Measurements from ENCODE around the gene PTP4A2.

Gene PTP4A2

DNA sequence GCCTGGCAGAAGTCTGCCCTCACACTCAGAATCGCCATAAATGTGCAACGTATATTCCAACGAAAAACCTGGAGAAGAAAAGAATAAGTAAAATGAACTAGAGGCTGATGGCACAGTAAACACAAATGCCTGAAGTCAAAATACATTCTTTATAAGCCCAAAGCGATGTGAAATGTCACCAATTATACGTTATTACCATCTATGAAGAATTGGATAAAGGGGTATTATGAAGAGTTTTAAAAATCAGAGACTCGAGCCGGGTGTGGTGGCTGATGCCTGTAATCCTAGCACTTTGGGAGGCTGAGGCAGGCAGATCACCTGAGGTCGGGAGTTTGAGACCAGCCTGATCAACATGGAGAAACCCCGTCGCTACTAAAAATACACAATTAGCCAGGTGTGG lies 18.6 kb downstream of the PTP4A2 start:
- peaks cover 37% of the 10 kb centered on the region for H3K36me3 ChIP-seq (ENCODE audit: control insufficient read depth, insufficient read depth, low read length)
- H3K4me1 ChIP-seq (ENCODE audit: control insufficient read depth, insufficient read depth, low read length), result no peaks in the 10 kb centered on the region
- no peak overlapping the region for H3K27ac ChIP-seq (ENCODE audit: low read depth, low read length)
- H3K9ac ChIP-seq (ENCODE audit: low read depth, low read length), result no peak overlapping the region
- no peaks in the 10 kb centered on the region for H3K9me3 ChIP-seq (ENCODE audit: control insufficient read depth, insufficient read depth, low read length)
- no peak overlapping the region for H3K4me3 ChIP-seq (ENCODE audit: low read depth, low read length)
- no peaks in the 10 kb centered on the region for H3K27me3 ChIP-seq (ENCODE audit: control insufficient read depth, insufficient read depth, low read length)

DNA sequence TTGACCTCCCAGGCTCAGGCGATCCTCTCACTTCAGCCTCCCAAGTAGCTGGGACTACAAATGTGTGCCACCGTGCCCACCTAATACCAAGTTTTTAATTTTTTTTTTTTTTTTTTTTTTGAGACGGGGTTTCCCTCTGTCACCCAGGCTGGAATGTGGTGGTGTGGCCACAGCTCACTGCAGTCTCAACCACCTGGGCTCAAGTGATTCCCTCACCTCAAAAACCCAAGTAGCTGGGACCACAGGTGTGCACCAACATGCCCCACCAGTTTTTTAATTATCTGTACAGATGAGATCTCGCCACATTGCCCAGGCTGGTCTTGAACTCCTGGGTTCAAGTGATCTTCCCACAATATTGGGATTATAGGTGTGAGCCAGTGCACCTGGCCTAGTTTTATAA lies 22.7 kb downstream of the PTP4A2 start:
- no peaks in the 10 kb centered on the region for H3K4me1 ChIP-seq (ENCODE audit: control insufficient read depth, insufficient read depth, low read length)
- H3K27ac ChIP-seq (ENCODE audit: low read depth, low read length), result no peak overlapping the region
- peaks cover 75% of the 10 kb centered on the region for H3K36me3 ChIP-seq (ENCODE audit: control insufficient read depth, insufficient read depth, low read length)
- no peaks in the 10 kb centered on the region for H3K27me3 ChIP-seq (ENCODE audit: control insufficient read depth, insufficient read depth, low read length)
- H3K4me3 ChIP-seq (ENCODE audit: low read depth, low read length), result no peak overlapping the region
- H3K9ac ChIP-seq (ENCODE audit: low read depth, low read length), result no peak overlapping the region
- H3K9me3 ChIP-seq (ENCODE audit: control insufficient read depth, insufficient read depth, low read length), result no peaks in the 10 kb centered on the region

DNA sequence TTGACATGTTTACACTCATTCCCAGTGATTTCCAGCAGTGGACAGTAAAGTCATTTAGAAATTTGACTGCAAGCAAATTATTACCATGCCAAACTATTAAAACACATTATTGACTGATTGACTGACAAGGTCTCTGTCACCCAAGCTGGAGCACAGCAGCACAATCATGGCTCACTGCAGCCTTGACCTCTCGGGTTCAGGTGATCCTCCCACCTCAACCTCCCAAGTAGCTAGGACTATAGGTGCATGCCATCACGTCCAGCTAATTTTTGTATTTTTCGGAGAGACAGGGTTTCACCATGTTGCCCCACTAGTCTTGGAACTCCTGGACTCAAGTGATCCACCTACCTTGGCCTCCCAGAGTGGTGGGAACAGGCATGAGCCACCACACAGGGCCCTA lies 24.2 kb downstream of the PTP4A2 start:
- H3K9me3 ChIP-seq (ENCODE audit: control insufficient read depth, insufficient read depth, low read length), result no peaks in the 10 kb centered on the region
- no peaks in the 10 kb centered on the region for H3K27me3 ChIP-seq (ENCODE audit: control insufficient read depth, insufficient read depth, low read length)
- H3K9ac ChIP-seq (ENCODE audit: low read depth, low read length), result no peak overlapping the region
- H3K4me1 ChIP-seq (ENCODE audit: control insufficient read depth, insufficient read depth, low read length), result no peaks in the 10 kb centered on the region
- H3K36me3 ChIP-seq (ENCODE audit: control insufficient read depth, insufficient read depth, low read length), result peaks cover 85% of the 10 kb centered on the region
- H3K27ac ChIP-seq (ENCODE audit: low read depth, low read length), result no peak overlapping the region
- no peak overlapping the region for H3K4me3 ChIP-seq (ENCODE audit: low read depth, low read length)

DNA sequence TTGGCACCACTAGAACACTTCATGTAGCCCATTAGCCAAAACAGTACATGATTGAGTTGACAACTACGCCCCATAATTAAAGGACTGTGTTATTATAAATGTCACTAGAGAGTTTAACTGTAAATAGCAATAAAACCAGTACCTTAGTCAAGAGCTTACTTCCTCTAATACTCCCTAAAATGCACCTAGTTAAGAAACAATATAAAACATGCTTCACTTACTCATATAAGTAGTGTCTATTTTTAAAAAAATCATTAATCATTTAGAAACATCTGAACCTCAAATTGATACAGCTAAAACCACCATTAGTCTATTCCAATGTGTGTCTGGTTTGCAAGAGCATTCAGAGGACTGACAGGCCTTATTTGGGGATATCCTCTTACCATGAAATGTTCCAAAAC lies 25.3 kb downstream of the PTP4A2 start:
- Histone ChIP-seq H3K4me3 (ENCODE audit: low read depth, low read length) (no peak overlapping the region), H3K27me3 (ENCODE audit: control insufficient read depth, insufficient read depth, low read length) (no peaks in the 10 kb centered on the region), H3K4me1 (ENCODE audit: control insufficient read depth, insufficient read depth, low read length) (no peaks in the 10 kb centered on the region), H3K9me3 (ENCODE audit: control insufficient read depth, insufficient read depth, low read length) (no peaks in the 10 kb centered on the region), H3K36me3 (ENCODE audit: control insufficient read depth, insufficient read depth, low read length) (peaks cover 86% of the 10 kb centered on the region), H3K27ac (ENCODE audit: low read depth, low read length) (no peak overlapping the region), H3K9ac (ENCODE audit: low read depth, low read length) (no peak overlapping the region)

DNA sequence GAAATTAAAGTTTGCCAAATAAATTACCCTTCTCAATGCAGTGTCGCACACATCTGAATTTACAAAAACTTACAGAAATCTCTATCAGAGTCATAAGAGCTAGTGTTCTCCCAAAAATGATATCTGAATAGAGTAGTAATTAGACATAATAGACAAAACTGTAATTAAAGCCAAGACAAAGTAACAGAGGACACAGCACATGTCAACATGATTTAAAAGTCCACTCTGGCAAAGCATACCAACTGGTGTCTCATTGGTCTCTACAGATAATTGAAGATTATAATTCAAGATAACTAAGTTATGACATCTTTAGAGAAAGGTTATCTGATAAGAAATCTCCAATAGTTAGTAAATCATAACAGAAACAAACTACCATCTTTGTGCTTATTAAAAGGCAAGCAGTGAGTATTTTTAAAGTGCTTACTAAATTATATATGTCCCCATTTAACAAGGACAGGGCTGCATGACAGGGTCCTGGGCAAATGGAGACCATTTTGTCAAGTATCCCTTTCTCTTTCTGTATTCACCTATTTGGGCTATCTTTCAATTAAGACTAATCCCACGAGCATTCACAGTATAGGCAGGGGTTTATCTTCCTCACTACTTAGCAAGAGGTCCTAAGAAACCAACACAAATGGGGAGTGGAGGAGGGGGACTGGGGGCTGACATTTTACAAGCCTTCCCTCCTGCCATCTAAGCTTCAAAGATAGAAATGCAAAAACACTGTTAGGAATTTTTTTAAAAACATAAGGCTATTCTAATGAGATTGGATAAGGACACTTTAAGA lies 26.0 kb downstream of the PTP4A2 start:
- H3K36me3 ChIP-seq (ENCODE audit: control insufficient read depth, insufficient read depth, low read length), result peaks cover 89% of the 10 kb centered on the region
- H3K9me3 ChIP-seq (ENCODE audit: control insufficient read depth, insufficient read depth, low read length), result no peaks in the 10 kb centered on the region

DNA sequence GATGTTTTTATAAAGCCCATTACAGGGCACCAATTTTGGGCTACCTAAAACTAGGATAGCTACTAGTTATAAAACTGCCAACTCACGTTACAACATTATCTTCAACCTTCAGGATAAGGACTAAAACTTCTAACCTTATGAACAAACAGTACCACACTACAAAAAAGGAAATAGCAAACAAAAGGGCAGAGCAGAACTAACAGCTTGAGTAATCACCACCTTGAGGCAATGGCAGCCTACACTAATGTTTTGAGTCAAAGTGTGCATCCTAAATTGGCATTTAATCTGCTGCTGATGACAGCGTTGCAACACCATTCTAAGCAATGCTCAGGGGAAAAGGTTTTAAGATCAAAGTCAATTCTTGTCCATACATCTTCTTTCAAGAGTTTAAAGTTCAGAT lies 27.2 kb downstream of the PTP4A2 start:
- Histone ChIP-seq H3K4me1 (ENCODE audit: control insufficient read depth, insufficient read depth, low read length) (no peaks in the 10 kb centered on the region), H3K27ac (ENCODE audit: low read depth, low read length) (no peak overlapping the region)

More for the DNA sequence above, 26.0 kb downstream of the PTP4A2 start:
- no peak overlapping the region for H3K4me3 ChIP-seq (ENCODE audit: low read depth, low read length)
- no peaks in the 10 kb centered on the region for H3K27me3 ChIP-seq (ENCODE audit: control insufficient read depth, insufficient read depth, low read length)
- no peak overlapping the region for H3K9ac ChIP-seq (ENCODE audit: low read depth, low read length)
- H3K4me1 ChIP-seq (ENCODE audit: control insufficient read depth, insufficient read depth, low read length), result no peaks in the 10 kb centered on the region
- H3K27ac ChIP-seq (ENCODE audit: low read depth, low read length), result no peak overlapping the region

DNA sequence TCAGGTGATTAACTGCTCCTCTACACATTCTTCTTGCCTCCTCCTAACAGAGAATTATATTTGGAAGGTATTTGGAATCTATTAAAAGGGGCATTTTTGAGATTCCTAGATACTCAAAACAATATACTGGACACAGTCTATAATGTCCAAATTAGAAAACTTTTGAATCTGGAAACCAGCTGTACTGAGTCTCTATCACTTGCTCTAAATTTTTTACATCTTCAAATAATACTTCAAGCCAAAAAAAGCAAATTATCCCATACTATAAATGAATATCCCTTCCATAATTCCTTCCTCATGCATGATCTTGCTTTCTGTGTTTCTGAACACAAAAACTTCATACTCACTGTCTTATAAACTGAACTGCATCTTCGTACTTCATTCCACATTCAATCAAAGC lies 28.5 kb downstream of the PTP4A2 start:
- Histone ChIP-seq H3K9ac (ENCODE audit: low read depth, low read length) (no peak overlapping the region), H3K27ac (ENCODE audit: low read depth, low read length) (no peak overlapping the region), H3K9me3 (ENCODE audit: control insufficient read depth, insufficient read depth, low read length) (no peaks in the 10 kb centered on the region), H3K27me3 (ENCODE audit: control insufficient read depth, insufficient read depth, low read length) (no peaks in the 10 kb centered on the region), H3K4me3 (ENCODE audit: low read depth, low read length) (no peak overlapping the region), H3K36me3 (ENCODE audit: control insufficient read depth, insufficient read depth, low read length) (peaks cover 81% of the 10 kb centered on the region), H3K4me1 (ENCODE audit: control insufficient read depth, insufficient read depth, low read length) (no peaks in the 10 kb centered on the region)

More for the DNA sequence above, 27.2 kb downstream of the PTP4A2 start:
- H3K9me3 ChIP-seq (ENCODE audit: control insufficient read depth, insufficient read depth, low read length), result no peaks in the 10 kb centered on the region
- H3K9ac ChIP-seq (ENCODE audit: low read depth, low read length), result no peak overlapping the region
- peaks cover 91% of the 10 kb centered on the region for H3K36me3 ChIP-seq (ENCODE audit: control insufficient read depth, insufficient read depth, low read length)
- H3K4me3 ChIP-seq (ENCODE audit: low read depth, low read length), result no peak overlapping the region
- no peaks in the 10 kb centered on the region for H3K27me3 ChIP-seq (ENCODE audit: control insufficient read depth, insufficient read depth, low read length)

DNA sequence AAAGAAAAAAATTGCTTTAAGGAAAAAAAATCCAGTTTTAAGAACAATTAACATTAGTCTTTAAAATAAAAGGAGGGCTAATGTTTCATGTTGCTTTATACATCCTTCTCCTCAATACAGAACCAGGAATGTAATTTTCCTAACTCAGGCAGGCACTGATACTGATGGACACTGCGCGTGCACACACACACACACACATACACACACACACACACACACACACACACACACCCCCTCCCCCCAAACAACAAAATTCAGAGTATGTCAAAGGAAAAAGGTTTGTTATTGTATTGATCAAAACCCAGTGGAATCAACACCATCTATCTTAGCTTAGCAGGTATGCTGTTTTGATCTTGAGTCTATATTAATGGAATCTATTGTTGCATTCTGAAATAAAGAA lies 31.6 kb downstream of the PTP4A2 start:
- Histone ChIP-seq H3K27ac (ENCODE audit: low read depth, low read length) (no peak overlapping the region), H3K9me3 (ENCODE audit: control insufficient read depth, insufficient read depth, low read length) (no peaks in the 10 kb centered on the region), H3K9ac (ENCODE audit: low read depth, low read length) (no peak overlapping the region), H3K36me3 (ENCODE audit: control insufficient read depth, insufficient read depth, low read length) (peaks cover 49% of the 10 kb centered on the region), H3K27me3 (ENCODE audit: control insufficient read depth, insufficient read depth, low read length) (no peaks in the 10 kb centered on the region), H3K4me1 (ENCODE audit: control insufficient read depth, insufficient read depth, low read length) (no peaks in the 10 kb centered on the region), H3K4me3 (ENCODE audit: low read depth, low read length) (no peak overlapping the region)

DNA sequence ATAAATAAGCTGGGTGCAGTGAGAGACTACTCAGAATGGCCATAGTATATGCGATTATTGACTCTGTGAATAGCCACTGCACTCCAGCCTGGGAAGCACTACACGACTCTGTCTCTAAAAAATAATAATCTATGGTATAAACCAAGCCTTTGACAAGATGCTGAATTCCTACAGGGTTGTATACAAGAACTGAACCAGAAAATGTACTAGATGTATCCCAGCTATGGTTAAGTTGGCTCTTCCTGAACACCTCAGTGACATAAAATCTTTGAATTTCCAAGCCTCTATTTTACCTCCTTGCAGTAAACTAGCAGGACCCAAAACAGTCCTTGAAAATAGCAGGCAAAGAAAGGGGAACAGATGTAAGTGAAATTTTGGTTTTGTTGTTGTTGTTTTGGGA lies 32.5 kb downstream of the PTP4A2 start:
- Histone ChIP-seq H3K27ac (ENCODE audit: low read depth, low read length) (no peak overlapping the region), H3K9me3 (ENCODE audit: control insufficient read depth, insufficient read depth, low read length) (no peaks in the 10 kb centered on the region), H3K27me3 (ENCODE audit: control insufficient read depth, insufficient read depth, low read length) (no peaks in the 10 kb centered on the region), H3K4me1 (ENCODE audit: control insufficient read depth, insufficient read depth, low read length) (no peaks in the 10 kb centered on the region), H3K36me3 (ENCODE audit: control insufficient read depth, insufficient read depth, low read length) (peaks cover 41% of the 10 kb centered on the region), H3K4me3 (ENCODE audit: low read depth, low read length) (no peak overlapping the region), H3K9ac (ENCODE audit: low read depth, low read length) (no peak overlapping the region)

DNA sequence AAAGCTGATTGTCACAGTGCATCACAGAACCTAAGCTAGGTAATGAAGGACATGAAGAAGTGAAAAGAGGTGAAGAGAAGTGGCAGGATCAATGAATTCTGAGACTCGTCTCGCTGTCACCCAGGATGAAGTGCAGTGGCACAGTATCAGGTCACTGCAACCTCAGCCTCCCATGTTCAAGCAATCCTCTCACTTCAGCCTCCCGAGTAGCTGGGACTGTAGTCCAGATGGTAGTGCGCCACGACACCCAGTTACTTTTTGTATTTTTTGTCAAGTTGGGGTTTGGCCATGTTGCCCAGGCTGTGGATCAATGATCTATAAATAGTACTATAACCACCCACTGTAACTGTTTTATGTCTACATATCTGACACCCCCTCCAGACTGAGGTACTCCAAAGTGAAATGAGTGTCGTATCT lies 33.1 kb downstream of the PTP4A2 start:
- Histone ChIP-seq H3K36me3 (ENCODE audit: control insufficient read depth, insufficient read depth, low read length) (peaks cover 41% of the 10 kb centered on the region), H3K4me3 (ENCODE audit: low read depth, low read length) (no peak overlapping the region), H3K9ac (ENCODE audit: low read depth, low read length) (no peak overlapping the region), H3K4me1 (ENCODE audit: control insufficient read depth, insufficient read depth, low read length) (no peaks in the 10 kb centered on the region), H3K9me3 (ENCODE audit: control insufficient read depth, insufficient read depth, low read length) (no peaks in the 10 kb centered on the region), H3K27ac (ENCODE audit: low read depth, low read length) (no peak overlapping the region), H3K27me3 (ENCODE audit: control insufficient read depth, insufficient read depth, low read length) (no peaks in the 10 kb centered on the region)

DNA sequence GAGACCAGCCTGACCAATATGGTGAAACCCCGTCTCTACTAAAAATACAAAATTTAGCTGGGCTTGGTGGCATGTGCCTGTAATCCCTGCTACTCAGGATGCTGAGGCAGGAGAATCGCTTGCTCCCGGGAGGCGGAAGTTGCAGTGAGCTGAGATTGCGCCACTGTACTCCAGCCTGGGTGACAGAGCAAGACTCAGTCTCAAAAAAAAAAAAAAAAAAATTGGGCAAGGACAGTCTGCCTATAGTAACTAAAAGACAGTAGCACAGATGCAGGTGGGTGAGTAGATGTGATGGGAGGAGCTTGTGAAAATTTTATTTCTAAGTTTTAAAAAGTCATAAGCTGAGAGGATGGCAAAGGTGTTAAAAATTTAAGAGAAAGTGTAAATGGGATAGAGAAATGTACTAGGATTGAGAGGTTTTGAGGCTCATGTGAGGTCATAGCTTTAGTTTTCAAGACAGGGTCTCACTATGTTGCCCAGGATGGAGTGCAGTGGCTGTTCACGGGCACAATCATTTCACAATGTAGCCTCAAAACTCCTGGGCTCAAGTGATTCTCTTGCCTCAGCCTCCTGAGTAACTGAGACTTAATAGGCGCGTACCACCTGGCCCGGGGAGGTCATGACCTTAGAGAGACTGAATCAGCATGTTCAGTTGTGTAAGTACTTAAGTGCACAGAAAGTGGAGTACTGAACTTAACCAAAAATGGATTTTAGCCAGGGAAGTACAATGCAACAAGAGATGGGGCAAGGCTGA lies 33.7 kb downstream of the PTP4A2 start:
- H3K36me3 ChIP-seq (ENCODE audit: control insufficient read depth, insufficient read depth, low read length), result peaks cover 36% of the 10 kb centered on the region
- H3K27me3 ChIP-seq (ENCODE audit: control insufficient read depth, insufficient read depth, low read length), result no peaks in the 10 kb centered on the region
- no peak overlapping the region for H3K9ac ChIP-seq (ENCODE audit: low read depth, low read length)
- no peak overlapping the region for H3K27ac ChIP-seq (ENCODE audit: low read depth, low read length)
- H3K9me3 ChIP-seq (ENCODE audit: control insufficient read depth, insufficient read depth, low read length), result no peaks in the 10 kb centered on the region
- no peak overlapping the region for H3K4me3 ChIP-seq (ENCODE audit: low read depth, low read length)
- no peaks in the 10 kb centered on the region for H3K4me1 ChIP-seq (ENCODE audit: control insufficient read depth, insufficient read depth, low read length)

All from HUES48 (cell line).